HG02642 (cell line): Measurements from ENCODE around the gene FAM83F.
"Not testable (repeated sequence)": the region's sequence is repeated elsewhere in the genome, so short reads cannot be mapped to it uniquely, and the experiment has no call there.

Experiments
- ATAC-seq: cut with Tn5 transposase; IDR thresholded peaks from one replicate; pipeline ENCODE4 v1.9.1; 2021; ENCODE audit warnings: mild to moderate bottlenecking; ENCODE audit not compliant: unreplicated experiment, poor library complexity

FAM83F gene

DNA sequence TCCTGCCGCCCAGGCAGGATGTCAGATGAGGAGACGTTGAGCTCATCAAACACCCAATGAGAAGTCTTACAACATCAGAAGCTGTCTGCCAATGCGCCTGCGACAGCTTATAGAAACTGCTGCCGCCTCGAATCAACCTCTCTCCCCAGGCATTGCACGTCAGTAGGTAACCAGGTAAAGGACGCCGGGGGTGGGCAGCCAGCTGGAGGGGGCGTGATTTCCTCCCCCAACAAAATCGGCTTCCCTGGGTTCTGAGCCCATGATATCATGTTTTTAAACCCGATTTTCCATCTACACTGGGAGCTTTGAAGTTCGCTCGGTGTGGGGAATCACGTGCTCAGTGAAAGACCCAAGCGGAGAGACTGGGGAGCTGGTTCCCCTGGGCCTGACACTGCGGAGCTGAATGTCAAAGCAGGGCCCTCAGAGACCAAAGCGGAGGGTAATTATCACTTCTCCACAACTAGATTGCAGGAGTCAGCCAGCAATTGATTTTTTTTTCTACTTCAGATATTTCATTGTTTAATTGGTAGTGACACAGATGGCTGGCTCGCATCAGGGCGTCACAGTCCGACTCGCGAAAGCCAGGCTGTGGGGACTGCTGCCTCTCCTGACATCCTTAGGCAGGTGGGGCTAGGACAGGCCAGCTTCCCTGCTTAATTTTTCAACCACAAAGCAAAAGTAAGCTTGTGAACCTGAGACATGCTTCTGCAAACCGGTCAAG lies 15.4 kb downstream of the FAM83F start:
- ATAC-seq: no peak

DNA sequence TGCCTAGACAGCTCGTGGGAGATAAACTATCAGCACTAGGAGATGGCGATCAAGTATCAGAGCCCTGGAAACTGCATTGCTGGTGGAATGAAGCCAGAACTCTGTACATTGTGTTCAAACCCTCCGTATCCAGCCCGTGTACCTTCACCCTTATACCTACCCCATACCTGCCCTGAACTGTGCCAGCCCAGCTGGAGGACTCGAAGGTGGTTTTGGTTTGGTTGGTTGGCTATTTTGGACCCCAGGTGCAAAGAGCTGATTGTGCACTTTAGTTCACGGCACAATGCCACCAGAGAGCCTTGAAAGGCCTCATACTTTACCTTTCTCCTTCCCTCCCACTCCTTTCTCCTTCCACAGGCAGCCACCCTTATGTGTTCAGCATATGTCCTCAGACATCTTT lies 16.0 kb downstream of the FAM83F start:
- ATAC-seq: no peak

DNA sequence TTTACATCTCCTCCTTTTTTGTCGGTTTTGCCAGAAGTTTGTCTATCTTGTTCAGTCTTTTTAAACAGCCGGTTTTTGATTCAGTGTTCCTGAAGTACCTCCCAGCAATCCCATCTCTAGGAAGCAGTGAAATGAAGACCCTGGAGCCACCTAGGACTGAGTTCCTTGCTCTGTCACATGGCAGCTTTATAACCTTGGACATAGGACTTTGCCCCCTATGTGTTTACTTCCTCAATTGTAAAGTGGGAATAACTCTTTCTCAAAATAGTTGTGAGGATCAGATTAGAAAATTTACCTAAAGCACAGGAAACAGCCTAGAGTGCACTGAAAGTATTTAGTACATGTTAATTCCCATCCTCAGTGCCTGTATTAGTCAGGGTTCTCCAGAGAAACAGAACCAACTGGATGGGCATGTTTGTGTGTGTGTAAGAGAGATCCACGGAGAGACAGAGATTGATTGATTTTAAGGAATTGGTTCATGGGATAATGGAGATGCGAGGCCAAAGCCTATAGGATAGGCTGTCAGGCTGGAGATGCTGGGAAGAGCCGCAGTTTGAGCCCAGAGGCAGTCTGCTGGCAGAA lies 20.0 kb downstream of the FAM83F start:
- no peak for ATAC-seq

DNA sequence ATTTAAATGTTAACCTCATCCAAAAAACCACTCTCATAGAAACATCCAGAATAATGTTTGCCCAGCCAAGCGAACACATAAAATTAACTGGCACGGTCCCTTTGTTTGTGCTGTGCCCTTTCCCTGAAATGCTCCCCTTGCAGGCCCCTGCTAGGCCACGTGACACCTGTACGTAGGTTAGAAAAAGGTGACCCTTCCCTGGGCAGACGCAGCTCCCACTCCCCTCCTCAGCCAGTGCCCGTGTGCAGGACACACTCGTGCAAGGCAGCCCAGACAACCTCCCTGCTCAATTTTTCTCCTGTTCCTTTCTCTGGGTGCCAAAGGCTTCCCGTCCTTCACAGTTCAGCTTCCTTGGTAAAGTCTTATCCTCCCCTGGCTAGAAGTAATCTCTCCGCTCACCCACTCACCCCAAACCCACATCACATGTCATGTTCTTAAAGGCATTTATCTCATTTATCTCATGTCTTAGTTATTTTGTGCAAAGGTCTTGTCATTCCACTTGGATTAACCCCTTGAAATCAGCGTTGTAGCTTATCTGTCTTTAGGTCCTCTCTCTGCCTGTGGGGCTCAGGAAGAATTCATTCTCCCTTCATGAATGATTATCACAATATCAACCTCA lies 20.7 kb downstream of the FAM83F start:
- ATAC-seq: no peak

DNA sequence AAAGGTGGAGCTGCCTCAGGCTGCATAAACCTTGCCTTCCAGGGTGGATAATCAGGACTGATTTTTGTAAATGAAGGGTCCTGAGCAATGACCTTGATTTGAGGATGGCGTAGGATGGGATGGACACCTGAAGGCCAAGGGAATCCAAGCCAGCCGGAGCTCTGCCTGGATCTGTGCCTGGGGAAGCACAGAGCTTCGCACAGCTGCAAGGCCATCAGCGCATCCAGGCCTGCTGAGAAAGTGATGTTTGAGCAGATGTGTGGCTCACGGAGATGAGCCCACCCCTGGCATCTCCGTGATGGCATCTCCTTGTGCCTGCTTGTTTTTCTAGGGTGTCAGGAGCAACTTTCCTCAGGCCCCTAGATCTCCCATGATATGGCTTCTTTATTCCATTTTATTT lies 23.3 kb downstream of the FAM83F start:
- ATAC-seq: no peak

DNA sequence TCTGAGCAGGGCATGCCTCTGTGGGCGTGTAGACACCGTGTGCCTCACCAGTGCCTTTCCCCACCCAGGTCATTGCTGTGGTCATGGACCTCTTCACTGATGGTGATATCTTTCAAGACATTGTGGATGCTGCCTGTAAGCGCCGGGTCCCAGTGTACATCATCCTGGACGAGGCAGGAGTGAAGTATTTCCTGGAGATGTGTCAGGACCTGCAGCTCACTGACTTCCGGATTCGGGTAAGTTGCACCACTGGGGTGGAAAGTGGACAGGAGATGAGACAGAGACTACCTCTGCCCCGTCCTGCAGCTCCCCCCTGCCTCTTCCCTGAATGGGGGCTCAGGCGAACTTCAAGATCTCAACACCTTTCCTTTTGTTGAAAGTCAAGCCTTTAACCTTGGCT lies 24.3 kb downstream of the FAM83F start:
- no peak for ATAC-seq

DNA sequence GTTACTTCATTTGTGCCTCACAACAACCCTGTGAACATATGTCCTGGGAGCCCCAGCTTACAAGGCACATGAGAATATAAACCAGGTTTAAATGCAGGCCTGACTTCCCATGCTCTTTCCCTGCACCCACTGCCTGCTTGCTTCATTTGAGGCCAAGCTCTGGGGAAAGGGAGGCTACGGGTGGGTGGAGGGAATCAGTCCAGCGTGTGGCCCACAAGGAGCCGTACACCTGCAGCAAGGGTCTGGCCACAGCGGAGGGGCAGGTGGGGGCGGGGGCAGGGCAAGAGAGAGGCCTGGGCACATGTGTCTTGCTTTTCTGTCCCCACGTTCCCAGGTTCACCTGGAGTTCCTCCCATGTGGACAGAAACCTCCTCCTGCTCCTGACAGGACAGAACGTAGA lies 26.2 kb downstream of the FAM83F start:
- no peak for ATAC-seq

DNA sequence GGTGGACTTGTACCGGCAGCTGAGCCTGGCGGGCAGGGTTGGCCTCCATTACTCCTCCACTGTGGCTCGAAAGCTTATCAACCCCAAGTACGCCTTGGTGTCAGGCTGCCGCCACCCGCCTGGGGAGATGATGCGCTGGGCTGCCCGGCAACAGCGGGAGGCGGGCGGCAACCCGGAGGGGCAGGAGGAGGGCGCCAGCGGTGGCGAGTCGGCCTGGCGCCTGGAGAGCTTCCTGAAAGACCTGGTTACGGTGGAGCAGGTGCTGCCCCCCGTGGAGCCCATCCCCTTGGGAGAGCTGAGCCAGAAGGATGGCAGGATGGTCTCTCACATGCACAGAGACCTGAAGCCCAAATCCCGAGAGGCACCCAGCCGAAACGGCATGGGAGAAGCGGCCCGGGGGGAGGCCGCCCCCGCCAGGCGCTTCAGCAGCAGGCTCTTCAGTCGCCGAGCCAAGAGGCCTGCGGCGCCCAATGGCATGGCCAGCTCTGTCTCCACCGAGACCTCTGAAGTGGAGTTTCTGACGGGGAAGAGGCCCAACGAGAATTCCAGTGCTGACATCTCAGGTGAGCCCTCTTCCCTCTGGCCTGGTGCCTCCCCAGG lies 26.7 kb downstream of the FAM83F start:
- no peak for ATAC-seq

DNA sequence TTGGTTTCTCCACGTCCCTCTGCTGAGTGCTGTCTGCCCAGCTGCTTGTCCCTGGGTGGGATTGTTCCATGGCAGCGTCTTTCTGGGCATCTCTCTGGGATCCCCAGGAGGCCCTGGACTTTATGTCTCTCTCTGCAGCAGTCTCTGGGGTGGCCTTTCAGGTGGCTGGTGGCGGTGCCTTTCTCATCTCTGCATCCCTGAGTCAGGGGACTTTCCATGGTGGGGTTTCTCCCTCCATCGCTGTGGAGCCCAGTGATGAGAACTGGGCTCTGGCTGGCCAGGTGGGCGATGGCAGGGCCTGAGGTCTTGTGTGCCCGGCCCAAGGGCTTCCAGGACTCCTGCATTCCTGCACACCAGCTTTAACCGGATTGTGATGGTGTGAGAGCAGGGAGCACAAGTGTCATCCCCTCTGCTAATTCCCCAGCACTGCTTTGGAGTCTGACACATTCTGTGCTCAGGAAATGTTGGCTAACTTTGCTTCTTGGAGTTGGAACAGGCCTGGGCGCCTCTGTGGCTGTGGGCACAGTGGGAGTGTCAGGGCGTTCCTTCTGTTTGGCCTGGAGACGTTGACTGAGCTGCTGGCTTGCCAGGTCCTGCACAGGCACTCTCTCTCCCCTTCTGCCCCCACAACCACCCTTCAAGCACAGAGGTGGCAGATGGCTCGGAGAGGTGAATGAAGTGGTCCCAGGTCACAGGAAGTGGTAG lies 27.9 kb downstream of the FAM83F start:
- no peak for ATAC-seq

DNA sequence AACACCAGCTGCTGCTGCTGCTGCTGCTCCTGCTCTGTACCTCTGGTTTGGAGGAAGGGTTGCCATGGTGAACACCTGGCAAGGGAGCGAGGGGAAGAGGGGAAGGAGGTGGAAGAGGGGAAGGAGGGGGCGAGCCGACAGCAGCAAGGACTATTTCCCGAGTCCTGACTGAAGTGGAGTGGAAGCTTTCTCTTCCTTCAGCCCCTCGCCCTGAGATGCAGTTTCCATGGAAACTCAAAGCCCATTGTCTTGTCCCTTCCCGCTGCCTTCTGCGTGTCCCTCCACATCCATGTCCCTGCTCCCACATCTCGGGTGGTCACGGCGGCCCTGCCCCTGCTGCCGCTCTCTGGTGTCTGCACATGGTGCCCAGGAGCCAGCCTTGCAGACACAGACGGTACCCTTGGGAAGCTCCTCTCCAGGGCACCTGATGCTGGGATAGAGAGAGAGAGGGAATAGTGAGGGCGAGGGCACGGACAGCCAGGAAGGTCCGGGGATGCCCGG lies 28.6 kb downstream of the FAM83F start:
- ATAC-seq: no peak

DNA sequence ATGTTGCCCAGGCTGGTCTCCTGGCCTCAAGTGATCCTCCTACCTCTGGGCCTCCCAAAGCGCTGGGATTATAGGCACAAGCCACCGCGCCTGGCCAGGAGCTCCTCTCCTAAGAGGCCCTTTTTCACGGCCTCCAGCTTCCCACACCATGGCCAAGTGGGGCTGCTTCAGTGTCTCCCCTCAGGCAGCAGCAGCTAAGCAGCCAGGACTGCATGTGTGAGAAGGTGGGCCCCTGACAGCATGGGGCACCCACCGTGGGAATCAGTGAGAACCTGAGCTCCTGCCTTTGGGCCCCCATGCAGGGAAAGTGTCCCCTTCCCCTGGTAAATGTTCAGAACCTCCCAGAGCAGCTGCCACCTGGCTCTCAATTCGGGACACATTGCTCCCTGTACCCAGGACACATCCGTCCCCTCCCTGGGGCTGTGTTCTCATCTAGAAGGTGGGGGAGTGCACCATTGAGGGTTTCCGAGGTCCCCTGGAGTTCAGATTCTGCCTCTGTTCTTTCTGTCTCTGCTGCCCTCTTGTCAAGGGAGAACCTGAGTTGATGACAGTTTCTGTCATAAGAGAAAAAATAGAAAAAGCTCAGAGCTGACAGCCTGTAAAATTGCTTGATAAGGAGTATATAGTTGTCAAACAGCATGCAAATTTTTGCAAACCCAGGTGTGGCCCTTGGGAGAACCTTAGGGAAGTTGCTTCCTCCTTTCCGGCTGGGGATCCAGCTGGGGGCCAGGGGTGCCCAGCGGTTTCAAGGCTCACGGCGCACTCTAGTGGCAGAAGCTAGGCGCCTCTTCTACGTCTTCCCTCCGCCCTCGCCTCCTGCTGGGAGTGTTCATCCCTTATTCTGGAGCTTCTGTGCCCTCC lies 29.7 kb downstream of the FAM83F start:
- ATAC-seq: no peak

DNA sequence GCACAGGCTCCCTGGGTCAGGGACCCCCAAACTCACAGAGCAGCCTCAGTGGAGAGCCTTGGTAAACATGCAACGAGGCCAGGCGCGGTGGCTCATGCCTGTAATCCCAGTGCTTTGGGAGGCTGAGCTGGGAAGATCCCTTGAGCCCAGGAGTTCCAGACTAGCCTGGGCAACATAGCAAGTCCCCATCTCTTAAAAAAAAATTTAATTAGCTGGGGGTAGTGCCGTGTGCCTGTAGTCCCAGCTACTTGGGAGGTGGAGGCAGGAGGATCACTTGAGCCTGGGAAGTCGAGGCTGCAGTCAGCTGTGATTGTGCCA lies 30.3 kb downstream of the FAM83F start:
- not testable (repeated sequence) for ATAC-seq

DNA sequence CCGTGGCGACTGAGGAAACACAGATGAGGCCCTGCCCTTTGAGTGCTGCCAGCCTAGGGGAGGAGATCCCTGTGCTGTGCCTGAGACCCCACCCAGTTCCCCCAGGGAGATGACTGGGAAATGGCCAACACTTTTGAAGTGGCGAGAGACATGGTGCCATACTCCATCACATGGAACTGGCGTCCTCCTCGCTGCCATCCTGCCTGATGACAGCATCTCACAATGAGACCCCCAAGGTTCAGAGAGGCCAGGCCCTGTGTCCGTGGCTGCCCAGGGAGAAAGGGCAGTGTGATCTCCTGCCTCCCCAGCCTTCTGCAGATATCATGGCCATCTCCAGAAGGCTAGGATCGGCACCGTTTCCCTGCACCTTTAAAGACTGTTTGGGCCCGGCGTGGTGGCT lies 31.1 kb downstream of the FAM83F start:
- ATAC-seq: no peak

DNA sequence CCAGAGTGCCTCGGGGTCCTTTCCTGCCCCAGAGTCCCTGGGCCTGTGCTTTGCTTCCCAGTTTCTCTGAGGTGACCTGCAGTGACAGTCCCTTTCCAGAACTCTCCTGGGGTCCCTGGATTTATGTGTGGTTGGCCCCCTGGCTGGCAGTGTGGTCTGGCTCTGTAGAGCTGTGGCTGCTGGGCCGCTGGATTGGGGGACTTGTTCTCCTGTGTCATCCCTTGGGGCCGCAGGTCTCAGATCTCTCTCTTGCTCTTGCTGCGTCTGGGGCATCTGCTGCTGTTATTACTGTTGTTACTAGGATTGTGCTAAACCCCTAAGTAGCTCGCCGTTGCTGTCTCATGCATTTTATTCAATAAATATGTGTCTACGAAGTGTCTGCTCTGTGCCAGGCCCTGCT lies 31.9 kb downstream of the FAM83F start:
- ATAC-seq: no peak

DNA sequence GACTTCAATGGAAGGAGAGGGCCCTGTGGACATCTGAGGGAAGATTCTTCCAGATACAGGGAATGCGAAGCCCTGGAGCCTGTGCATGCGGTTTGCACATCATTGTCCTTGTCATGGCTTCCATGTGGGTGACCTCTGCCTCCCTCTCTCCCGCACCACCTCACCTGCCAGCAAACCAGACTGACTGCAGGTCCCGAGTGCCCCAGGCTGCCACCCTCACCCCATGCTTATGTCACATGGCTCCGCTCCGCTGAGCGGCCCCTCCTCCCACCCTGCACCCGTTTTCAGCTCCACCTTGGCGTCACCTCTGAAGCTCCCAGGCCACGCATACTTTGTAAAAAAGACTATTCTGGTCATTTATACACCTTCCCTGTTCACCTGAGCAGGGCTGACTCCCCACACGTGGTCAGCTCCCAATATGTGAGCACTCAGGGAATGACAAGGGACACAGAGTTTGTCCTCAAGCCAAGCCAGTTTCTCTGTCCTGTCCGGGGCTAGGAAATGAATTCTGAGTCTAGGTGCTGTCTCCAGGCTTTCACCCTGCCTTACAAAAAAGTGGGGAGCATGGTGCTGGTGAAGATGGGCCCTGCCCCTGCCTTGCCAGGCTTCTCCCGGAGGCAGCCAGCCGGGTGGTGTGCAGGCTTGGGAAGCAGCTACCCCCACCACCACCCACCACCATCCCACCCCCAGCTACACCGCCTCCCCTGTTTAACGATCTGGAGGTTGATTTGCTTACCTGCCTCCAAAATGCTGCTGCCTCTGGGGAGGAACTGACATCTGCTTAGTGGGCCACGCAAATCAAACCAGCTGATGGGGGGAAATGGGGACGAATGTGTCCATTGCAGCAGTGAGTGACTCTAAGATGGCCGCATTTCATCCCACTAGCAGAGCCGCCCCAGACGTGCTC lies 32.7 kb downstream of the FAM83F start:
- no peak for ATAC-seq

DNA sequence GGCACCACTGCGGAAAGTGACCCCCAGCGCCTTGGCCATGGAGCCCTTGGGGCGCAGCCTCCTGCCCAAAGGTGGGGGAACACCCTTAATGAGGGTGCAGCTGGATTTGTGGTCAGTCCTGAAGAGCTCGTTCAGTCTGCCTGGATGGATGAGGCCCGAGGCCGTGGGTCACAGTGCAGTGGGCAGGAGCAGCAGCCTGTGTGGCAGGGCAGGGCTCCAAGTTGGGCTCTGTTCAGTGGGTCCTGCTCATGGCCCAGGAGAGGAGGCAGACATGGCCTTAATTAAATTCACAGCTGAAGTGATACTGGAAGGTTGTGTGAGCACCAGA lies 33.3 kb downstream of the FAM83F start:
- no peak for ATAC-seq

DNA sequence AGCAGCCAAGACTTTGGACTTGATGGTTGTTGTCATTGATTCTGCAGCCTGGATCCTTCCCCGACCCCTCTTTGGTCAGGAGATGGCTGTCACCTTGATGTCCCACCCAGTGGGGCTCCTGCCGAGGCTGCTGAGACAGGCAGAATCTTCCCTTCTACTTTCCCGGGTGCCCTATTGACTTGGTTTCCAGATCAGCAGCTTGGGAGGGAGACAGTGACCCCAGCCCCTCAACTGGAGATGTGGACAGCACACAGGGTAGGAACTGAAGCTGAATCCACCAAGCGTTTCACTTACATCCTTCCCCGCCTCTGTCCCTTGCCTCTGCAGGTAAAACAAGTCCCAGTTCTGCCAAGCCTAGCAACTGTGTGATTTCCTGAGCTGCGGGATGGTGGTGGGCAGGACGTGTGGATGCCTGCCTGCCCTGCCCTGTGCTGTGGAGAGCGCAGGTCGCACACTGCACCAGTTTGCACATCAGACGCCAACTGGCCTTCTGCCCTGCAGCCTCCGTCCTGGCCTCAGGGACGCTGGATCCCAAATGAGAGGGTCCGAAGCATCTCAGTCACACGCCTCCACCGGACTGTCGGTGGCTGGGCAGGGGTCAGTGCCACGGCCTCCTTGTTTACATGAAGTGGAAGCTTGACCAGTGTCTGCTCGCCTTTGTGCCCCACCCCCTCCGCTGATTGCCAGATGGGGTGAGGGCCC lies 34.6 kb downstream of the FAM83F start:
- ATAC-seq: no peak

DNA sequence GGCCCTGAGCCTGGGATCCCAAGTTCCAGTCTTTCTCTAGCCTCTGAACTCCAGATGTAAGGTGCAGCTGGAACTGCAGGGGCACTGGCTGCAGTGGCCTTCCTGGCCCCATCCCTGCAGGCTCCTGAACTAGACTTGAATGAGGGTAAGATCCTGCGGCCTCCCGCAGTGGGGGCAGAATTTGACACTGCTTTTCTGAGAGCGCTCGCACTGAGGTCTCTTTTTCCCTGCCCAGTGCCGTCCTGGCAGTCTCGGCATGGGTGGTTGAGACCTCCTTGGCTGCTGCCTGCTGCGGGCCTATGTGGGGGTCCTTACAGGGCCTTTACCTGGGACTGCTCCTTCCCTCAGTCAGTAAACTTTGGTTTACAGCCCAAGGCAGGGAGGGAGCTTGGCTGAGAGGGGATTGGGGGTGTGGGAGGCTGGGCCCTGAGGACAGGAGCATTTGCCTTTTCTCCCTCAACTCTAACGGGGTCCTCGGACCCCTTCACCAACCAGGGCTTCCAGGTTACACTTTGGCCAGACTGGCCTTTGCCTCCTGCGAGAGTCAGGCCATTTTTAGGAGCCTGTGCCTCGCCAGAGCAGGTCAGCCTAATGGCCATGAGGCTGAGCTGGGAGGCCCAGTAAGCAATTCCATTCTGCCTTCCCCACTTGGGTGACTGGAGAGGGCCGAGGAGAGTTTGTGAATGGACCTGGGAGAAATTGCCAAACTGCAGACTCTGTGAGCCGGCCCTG lies 35.4 kb downstream of the FAM83F start:
- no peak for ATAC-seq
